ENCODE data around the gene BRCC3.

DNA sequence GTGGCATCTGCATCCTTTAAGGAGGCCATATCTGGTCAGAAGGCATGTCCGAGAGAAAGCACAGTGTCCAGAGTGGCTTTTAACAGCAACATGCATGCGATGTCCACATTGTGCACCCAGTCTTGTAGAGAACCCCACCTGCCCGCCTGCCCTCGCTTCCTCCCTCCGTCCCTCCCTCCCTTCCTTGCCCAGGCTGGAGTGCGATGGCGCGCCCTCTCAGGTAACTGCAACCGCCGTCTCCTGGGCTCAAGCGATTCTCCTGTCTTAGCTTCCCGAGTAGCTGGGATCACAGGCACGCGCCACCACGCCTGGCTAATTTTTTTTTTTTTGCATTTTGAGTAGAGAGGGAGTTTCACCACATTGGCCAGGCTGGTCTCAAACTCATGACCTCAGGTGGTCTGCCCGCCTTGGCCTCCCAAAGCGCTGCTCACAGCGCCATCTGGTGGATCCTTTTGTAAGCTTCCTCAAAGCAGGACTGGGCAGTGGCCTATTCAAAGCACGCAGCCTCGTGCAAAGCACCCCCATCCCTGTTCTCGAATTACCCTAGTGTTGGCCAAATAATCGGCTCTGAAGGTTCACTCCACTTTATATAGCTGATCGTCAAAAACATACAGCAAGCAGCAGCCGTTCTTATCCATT lies 15.0 kb downstream of the BRCC3 start:
- peak; percentile 30 to 59 (median 50); a peak in 5 of 6 replicates for TF ChIP-seq CTCF (IDR thresholded peaks at IDR 0.05 in 2 of 3, conservative IDR thresholded peaks at IDR 0.05 in 1 of 3; ENCODE audit: borderline replicate concordance in 1 of 3, insufficient read depth in 1 of 3, low read depth in 2 of 3, low read length in 2 of 3)
- no peak for TF ChIP-seq SP1 (IDR thresholded peaks at IDR 0.05; ENCODE audit: low read depth)
- TF ChIP-seq POLR2A (IDR thresholded peaks at IDR 0.05; ENCODE audit: borderline replicate concordance, extremely low read depth, insufficient read depth, insufficient read length), result no peak
- no peak for TF ChIP-seq FOSL1 (IDR thresholded peaks at IDR 0.05; ENCODE audit: low read depth)
- no peak for TF ChIP-seq EZH2phosphoT487 (IDR thresholded peaks at IDR 0.05; ENCODE audit: borderline replicate concordance)
- no peak for TF ChIP-seq CBX3 (IDR thresholded peaks at IDR 0.05; ENCODE audit: low read depth)
